Activated CD4-positive, alpha-beta T cell treated with anti-CD3 and anti-CD28 coated beads for 24 hours (primary cell): ENCODE measurements around the gene CT47B1.
"Not testable (repeated sequence)": the region's sequence is repeated elsewhere in the genome, so short reads cannot be mapped to it uniquely, and the experiment has no call there.

Experiments used
- DNase-seq, 2 donors: peaks; one replicate each; pipeline ENCODE4 v3.0.0-alpha.2; 2020; ENCODE audit warnings: low read depth in 2 of 2

Gene CT47B1

GRCh38 chrX:120875766-120876165, at the start of gene CT47B1:
TSS of gene CT47B1 (minus strand) at chrX:120875866. CDS start at chrX:120875670, 196 bp downstream.
- not testable (repeated sequence) for DNase-seq

GRCh38 chrX:120874678-120875557, 748 bp downstream of the CT47B1 start:
- DNase-seq = no peak

GRCh38 chrX:120857240-120857639, 18.4 kb downstream of the CT47B1 start:
- no peak for DNase-seq

- no peak for DNase-seq
These were observed 34.8 kb downstream of the CT47B1 start for GRCh38 chrX:120840827-120841226.

GRCh38 chrX:120839491-120839890, 36.2 kb downstream of the CT47B1 start:
- DNase-seq = no peak

GRCh38 chrX:120827213-120827612, 48.5 kb downstream of the CT47B1 start:
- DNase-seq = not testable (repeated sequence)

GRCh38 chrX:120825146-120825545, 50.5 kb downstream of the CT47B1 start:
- DNase-seq = no peak

GRCh38 chrX:120824021-120824420, 51.6 kb downstream of the CT47B1 start:
- no peak for DNase-seq

GRCh38 chrX:120823556-120823955, 52.1 kb downstream of the CT47B1 start:
- no peak for DNase-seq
